Measurements from ENCODE around the gene EML4. TPM values are rescaled to one million over a fixed set of nuclear protein-coding genes. Genes with fewer than 3 reads are reported as not detected.

Gene EML4
- total and polyA plus RNA-seq, 10 of the 15 experiments (the other 5 are each of a cell fraction or from before 2014, with no cell fraction given), result 23.1 to 91.3 (median 77.4) TPM

DNA sequence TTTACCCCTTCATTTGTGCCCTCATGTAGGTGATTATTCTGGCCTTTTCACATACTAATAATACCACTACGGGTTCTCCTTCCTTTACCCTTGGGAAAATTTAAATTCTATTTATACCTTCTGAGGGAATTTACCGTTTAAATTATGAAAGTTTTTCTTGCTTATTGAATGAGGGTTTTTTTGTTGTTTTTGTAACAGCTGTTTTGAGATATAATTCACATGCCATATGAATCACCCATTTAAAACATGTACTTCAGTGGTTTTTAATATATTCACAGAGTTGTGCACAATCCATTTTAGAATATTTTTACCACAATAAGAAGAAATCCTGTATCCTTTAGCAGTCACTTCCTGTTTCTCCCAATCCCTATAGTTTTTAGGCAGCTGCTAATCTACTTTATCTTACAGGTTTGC is 54.7 kb downstream of the EML4 start (continued):
- TF ChIP-seq CEBPB (IDR thresholded peaks at IDR 0.05; ENCODE audit: borderline replicate concordance in 1 of 2, low read depth in 2 of 2, low read length in 2 of 2), result no peak
- 0 out of 2 replicates have a peak, but pooled peaks have one; percentile 52 for TF ChIP-seq FOXM1 (IDR thresholded peaks at IDR 0.05; ENCODE audit: low read depth, low read length)
- TF ChIP-seq, protein P1, sequence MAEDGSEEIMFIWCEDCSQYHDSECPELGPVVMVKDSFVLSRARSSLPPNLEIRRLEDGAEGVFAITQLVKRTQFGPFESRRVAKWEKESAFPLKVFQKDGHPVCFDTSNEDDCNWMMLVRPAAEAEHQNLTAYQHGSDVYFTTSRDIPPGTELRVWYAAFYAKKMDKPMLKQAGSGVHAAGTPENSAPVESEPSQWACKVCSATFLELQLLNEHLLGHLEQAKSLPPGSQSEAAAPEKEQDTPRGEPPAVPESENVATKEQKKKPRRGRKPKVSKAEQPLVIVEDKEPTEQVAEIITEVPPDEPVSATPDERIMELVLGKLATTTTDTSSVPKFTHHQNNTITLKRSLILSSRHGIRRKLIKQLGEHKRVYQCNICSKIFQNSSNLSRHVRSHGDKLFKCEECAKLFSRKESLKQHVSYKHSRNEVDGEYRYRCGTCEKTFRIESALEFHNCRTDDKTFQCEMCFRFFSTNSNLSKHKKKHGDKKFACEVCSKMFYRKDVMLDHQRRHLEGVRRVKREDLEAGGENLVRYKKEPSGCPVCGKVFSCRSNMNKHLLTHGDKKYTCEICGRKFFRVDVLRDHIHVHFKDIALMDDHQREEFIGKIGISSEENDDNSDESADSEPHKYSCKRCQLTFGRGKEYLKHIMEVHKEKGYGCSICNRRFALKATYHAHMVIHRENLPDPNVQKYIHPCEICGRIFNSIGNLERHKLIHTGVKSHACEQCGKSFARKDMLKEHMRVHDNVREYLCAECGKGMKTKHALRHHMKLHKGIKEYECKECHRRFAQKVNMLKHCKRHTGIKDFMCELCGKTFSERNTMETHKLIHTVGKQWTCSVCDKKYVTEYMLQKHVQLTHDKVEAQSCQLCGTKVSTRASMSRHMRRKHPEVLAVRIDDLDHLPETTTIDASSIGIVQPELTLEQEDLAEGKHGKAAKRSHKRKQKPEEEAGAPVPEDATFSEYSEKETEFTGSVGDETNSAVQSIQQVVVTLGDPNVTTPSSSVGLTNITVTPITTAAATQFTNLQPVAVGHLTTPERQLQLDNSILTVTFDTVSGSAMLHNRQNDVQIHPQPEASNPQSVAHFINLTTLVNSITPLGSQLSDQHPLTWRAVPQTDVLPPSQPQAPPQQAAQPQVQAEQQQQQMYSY (CRISPR knock-in tag; IDR thresholded peaks at IDR 0.05), result no peak
- TF ChIP-seq TCF3 (IDR thresholded peaks at IDR 0.05; ENCODE audit: borderline replicate concordance, insufficient read depth, low read depth, low read length), result no peak
- TF ChIP-seq IKZF2 (IDR thresholded peaks at IDR 0.05), result peak in 1 of 2 experiments; percentile 24; a peak in 1 of 4 replicates
- TF ChIP-seq MLLT1 (IDR thresholded peaks at IDR 0.05), result no peak
- peak; percentile 33; the same call in 1 of the 2 replicates for TF ChIP-seq RUNX3 (IDR thresholded peaks at IDR 0.05; ENCODE audit: low read length)
- TF ChIP-seq IKZF1 (conservative IDR thresholded peaks at IDR 0.05), result no peak
- TF ChIP-seq MTA2 (IDR thresholded peaks at IDR 0.05; ENCODE audit: low read depth), result no peak
- TF ChIP-seq TCF7 (IDR thresholded peaks at IDR 0.05; ENCODE audit: borderline replicate concordance), result no peak
- no peak for TF ChIP-seq NRF1 (conservative IDR thresholded peaks at IDR 0.05; ENCODE audit: low read depth, low read length)
- TF ChIP-seq ATF2 (IDR thresholded peaks at IDR 0.05; ENCODE audit: low read length), result peak; percentile 48; the same call in 1 of the 2 replicates
- TF ChIP-seq SPI1 (IDR thresholded peaks at IDR 0.05; ENCODE audit: borderline replicate concordance, insufficient read depth, low read depth, low read length), result peak; percentile 32; the same call in 1 of the 2 replicates
- no peak for TF ChIP-seq CBX3 (IDR thresholded peaks at IDR 0.05; ENCODE audit: borderline replicate concordance, low read depth)
